CD4-positive, CD25-positive, alpha-beta regulatory T cell (primary cell): Measurements from ENCODE around the gene PNPLA7. TPM values are rescaled to one million over a fixed set of nuclear protein-coding genes. Genes with fewer than 3 reads are reported as not detected.

Experiments
- ATAC-seq, 2 donors: fragments of 150-1000 bp; cut with Tn5 transposase; one replicate each; pipeline ENCODE4 v1.10.0; 2021; ENCODE audit warnings: low read depth in 2 of 2, moderate number of reproducible peaks in 2 of 2, moderate library complexity in 1 of 2
- DNase-seq, 3 donors: peaks; one replicate each; pipeline versions ENCODE4 v3.0.0 to v3.0.0-alpha.2; 2012 to 2022; ENCODE audit warnings: mixed read lengths in 1 of 3
- H3K27ac ChIP-seq: one replicate; pipeline ENCODE4 v1.7.0; 2013; ENCODE audit warnings: mild to moderate bottlenecking, low read length; ENCODE audit not compliant: insufficient read depth, poor library complexity, severe bottlenecking
- H3K27me3 ChIP-seq: one replicate; pipeline ENCODE4 v1.7.0; 2013; ENCODE audit warnings: low read length; ENCODE audit not compliant: control insufficient read depth, insufficient read depth
- H3K36me3 ChIP-seq: one replicate; pipeline ENCODE4 v1.7.0; 2013; ENCODE audit warnings: mild to moderate bottlenecking, low read length, moderate library complexity; ENCODE audit not compliant: control insufficient read depth, insufficient read depth
- H3K4me1 ChIP-seq: 2 replicates; pipeline ENCODE4 v1.7.0; 2013; ENCODE audit warnings: mild to moderate bottlenecking, low read length; ENCODE audit not compliant: insufficient read depth, control insufficient read depth, poor library complexity, severe bottlenecking
- H3K4me3 ChIP-seq: one replicate; pipeline ENCODE4 v1.7.0; 2013; ENCODE audit warnings: low read depth, mild to moderate bottlenecking, low read length, moderate library complexity
- H3K9me3 ChIP-seq, 2 experiments: 1 replicate in 1 of 2; 2 replicates in 1 of 2; pipeline ENCODE4 v1.7.0; 2013; ENCODE audit warnings: low read length in 2 of 2, mild to moderate bottlenecking in 1 of 2, moderate library complexity in 1 of 2; ENCODE audit not compliant: control insufficient read depth in 2 of 2
- H3K27ac Mint-ChIP-seq, 3 donors: one replicate each; pipeline ENCODE4 v1.8.0; 2020 to 2022; ENCODE audit warnings: mild to moderate bottlenecking in 3 of 3, mixed read lengths in 3 of 3, moderate library complexity in 2 of 3
- H3K27me3 Mint-ChIP-seq: one replicate; pipeline ENCODE4 v1.8.0; 2022; ENCODE audit warnings: mild to moderate bottlenecking, mixed read lengths
- H3K36me3 Mint-ChIP-seq: one replicate; pipeline ENCODE4 v1.8.0; 2020; ENCODE audit warnings: mixed read lengths
- H3K4me1 Mint-ChIP-seq, 4 donors: one replicate each; pipeline ENCODE4 v1.8.0; 2020 to 2022; ENCODE audit warnings: mixed read lengths in 4 of 4, mild to moderate bottlenecking in 1 of 4
- H3K4me3 Mint-ChIP-seq, 4 donors: one replicate each; pipeline ENCODE4 v1.8.0; 2020 to 2022; ENCODE audit warnings: mild to moderate bottlenecking in 4 of 4, mixed read lengths in 4 of 4, moderate library complexity in 3 of 4
- H3K9me3 Mint-ChIP-seq, 7 donors: one replicate each; pipeline ENCODE4 v1.8.0; 2020 to 2022; ENCODE audit warnings: mixed read lengths in 7 of 7, mild to moderate bottlenecking in 3 of 7, moderate library complexity in 2 of 7
- polyA plus RNA-seq, 4 donors: library from polyadenylated mRNA; unstranded; fragments of 300-500 nt; fragmentation: Illumina TruSeq; gene quantifications; one replicate each; pipeline ENCODE4 v1.2.3, GENCODE V29; 2021
- total RNA-seq: library from RNA; stranded (reverse); gene quantifications from one replicate; pipeline ENCODE4 v1.2.3, GENCODE V29; 2022

PNPLA7 gene
- total and polyA plus RNA-seq, 5 donors from 2014 or later = 1.4 to 12.4 (median 1.8) TPM

DNA sequence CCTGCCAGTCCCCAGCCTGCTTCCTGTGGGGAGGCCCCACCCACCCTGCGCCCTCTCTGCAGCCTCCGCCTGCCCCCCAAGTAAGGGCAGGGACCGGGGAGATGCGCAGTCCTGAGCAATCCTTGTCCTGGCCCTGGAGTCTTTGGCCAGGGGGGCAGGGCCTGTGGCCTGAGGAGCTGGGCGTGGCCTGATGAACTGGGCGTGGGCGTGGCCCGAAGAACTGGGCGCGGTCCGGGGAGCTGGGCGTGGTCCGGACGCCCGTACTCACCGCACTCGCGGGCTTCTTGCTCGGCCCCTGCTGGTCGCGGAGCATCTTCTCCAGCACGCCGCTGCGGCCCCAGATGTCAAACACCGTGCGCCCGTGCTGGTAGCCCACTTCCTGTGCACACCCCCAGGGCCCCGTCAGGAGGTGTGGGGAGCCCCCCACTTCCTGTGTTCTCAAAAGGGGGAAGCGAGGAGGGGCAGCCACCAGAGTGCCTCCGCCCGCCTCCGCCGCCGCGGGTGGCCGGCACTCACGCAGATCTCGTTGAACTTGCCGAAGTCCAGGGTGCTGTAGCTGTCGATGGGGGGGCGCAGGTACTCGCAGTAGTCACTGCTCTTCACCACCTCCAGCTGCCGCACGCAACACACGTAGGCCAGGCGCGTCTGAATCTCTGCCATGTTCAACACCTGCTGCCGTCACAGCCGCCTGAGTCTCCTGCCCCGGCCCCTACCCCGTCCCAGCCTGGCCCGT lies 88.4 kb downstream of the PNPLA7 start:
- H3K4me3 Mint-ChIP-seq = peak overlapping the region; percentile 87 to 98 (median 88)
- Histone ChIP-seq H3K4me3 (no peak overlapping the region), H3K36me3 (no peaks in the 10 kb centered on the region), H3K9me3 (no peaks in the 10 kb centered on the region), H3K27ac (peak overlapping the region; percentile 94), H3K27me3 (no peaks in the 10 kb centered on the region), H3K4me1 (peaks cover 65% of the 10 kb centered on the region)
- DNase-seq (peak; percentile 77 to 96 (median 94)), ATAC-seq (peak; percentile 78 to 82)
- peaks cover 0 to 38% (median 6%) of the 10 kb centered on the region in 4 donors for H3K4me1 Mint-ChIP-seq
- H3K27ac Mint-ChIP-seq = peak overlapping the region; percentile 95 to 98 (median 97)
- H3K36me3 Mint-ChIP-seq = no peaks in the 10 kb centered on the region
- H3K27me3 Mint-ChIP-seq = no peaks in the 10 kb centered on the region
- peaks cover 0 to 1% (median 0%) of the 10 kb centered on the region in 7 donors for H3K9me3 Mint-ChIP-seq

DNA sequence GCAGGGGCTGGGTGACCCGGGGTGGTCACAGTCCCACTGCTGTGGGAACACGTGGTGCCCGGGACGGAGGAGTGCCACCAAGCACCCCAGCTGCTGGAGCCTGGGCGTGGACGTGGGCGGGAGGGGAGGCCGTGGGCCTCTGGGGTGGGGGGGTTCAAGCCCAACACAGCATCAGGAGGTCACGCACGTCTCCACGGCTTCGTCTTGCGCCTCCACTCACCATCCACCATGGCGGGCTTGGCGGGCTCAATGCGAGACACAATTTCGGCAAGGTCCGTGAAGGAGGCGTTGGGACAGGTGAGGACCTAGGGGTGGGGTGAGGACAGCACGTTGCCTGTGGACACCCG lies 88.9 kb downstream of the PNPLA7 start:
- Histone ChIP-seq H3K9me3 (no peaks in the 10 kb centered on the region), H3K27ac (peak overlapping the region; percentile 94), H3K27me3 (no peaks in the 10 kb centered on the region), H3K4me1 (peaks cover 69% of the 10 kb centered on the region), H3K36me3 (no peaks in the 10 kb centered on the region), H3K4me3 (no peak overlapping the region)
- Mint-ChIP-seq H3K9me3 (peaks cover 0 to 1% (median 0%) of the 10 kb centered on the region in 7 donors), H3K4me1 (peaks cover 0 to 42% (median 6%) of the 10 kb centered on the region in 4 donors), H3K27ac (peak overlapping the region; percentile 86 to 95 (median 87)), H3K4me3 (peak overlapping the region in 3 of 4 donors; percentile 36 to 98 (median 43)), H3K27me3 (no peaks in the 10 kb centered on the region), H3K36me3 (no peaks in the 10 kb centered on the region)
- DNase-seq = no peak
- ATAC-seq = no peak

DNA sequence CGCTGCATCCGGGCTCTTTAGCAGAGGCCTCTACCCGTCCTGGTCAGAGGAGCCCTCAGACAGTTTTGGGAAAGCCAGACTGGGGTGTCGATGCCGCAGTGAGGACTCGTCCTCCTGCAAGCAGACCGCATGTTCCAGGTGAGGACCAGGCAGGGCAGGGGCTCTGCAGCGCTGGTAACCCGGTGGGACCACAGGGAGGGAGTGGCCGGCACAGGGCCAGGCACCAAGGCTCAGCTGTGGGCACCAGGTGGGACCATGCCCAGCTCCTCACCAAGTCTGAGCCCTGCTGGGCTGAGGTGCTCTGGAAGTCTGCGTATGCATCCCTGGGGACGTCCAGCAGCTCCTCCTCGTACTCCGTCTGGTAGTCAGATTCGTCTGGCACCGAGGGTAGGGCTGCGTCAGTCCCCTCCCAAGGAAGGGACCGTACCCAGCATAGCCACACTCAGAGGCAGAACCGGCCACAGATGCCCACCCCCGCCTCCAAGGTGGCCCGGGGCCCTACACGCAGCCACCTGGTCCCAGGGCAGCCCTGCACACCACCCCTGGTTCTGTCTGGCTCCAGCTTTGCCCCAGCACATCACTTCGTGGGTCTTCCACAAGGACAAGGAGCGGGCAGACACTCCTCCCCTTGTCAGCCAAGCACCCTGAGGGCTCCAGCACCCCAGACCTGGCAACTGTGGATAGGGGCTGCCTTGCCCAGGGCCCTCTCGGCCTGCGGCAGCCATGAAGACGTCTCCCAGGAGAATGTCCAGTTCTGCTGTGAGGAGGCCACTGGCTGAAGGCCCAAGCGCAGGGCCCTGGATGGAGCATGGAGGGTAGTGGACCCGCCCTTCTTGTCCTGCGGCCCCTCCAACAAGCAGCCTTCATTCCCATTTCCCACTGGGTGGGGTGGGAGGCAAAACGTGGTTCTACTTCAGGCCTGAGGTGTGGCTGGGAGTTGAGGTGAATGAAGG lies 89.6 kb downstream of the PNPLA7 start:
- H3K4me1 Mint-ChIP-seq = peaks cover 0 to 43% (median 5%) of the 10 kb centered on the region in 4 donors
- H3K4me3 Mint-ChIP-seq = peak overlapping the region; percentile 27 to 98 (median 56)
- DNase-seq = no peak
- peak overlapping the region; percentile 86 to 95 (median 93) for H3K27ac Mint-ChIP-seq
- no peak for ATAC-seq
- H3K27me3 Mint-ChIP-seq = no peaks in the 10 kb centered on the region
- Histone ChIP-seq H3K27ac (peak overlapping the region; percentile 94), H3K27me3 (no peaks in the 10 kb centered on the region), H3K9me3 (no peaks in the 10 kb centered on the region), H3K4me3 (no peak overlapping the region), H3K4me1 (peaks cover 70% of the 10 kb centered on the region), H3K36me3 (no peaks in the 10 kb centered on the region)
- no peaks in the 10 kb centered on the region for H3K36me3 Mint-ChIP-seq
- peaks cover 0 to 1% (median 0%) of the 10 kb centered on the region in 7 donors for H3K9me3 Mint-ChIP-seq

DNA sequence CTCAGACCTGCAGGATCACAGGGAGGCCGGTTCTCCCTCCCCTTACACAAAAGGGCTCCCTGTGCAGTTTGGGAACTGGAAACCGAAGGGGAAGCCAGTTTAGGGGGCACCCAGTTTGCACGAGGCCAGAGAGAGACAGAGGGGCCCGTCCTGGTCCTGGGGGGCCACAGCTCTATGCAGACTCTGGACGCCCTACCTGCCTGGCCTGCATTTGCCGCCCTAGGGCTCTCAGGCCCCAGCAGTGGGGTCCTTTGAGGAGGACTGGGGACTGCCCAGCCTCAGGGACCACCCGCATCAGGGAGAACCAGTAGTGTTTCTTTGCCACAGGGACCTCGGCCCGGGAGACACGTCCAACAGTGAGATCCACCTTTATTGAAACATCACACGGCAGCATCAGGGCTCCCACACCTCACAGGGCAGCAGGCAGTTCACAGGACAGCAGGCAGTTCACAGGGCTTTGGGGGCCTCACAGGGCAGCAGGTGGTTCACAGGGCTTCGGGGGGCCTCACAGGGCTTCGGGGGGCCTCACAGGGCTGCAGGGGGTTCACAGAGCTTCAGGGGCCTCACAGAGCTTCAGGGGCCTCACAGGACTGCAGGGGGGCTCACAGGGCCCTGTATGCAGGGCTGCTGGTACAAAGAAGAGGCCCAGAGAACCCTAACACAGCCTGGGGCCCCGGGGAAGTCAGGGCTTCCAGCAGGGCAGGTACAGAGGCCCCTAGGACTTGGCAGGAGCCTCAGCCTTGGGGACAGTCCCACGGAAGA lies 90.4 kb downstream of the PNPLA7 start:
- peaks cover 79% of the 10 kb centered on the region for H3K4me1 ChIP-seq
- H3K36me3 Mint-ChIP-seq = no peaks in the 10 kb centered on the region

DNA sequence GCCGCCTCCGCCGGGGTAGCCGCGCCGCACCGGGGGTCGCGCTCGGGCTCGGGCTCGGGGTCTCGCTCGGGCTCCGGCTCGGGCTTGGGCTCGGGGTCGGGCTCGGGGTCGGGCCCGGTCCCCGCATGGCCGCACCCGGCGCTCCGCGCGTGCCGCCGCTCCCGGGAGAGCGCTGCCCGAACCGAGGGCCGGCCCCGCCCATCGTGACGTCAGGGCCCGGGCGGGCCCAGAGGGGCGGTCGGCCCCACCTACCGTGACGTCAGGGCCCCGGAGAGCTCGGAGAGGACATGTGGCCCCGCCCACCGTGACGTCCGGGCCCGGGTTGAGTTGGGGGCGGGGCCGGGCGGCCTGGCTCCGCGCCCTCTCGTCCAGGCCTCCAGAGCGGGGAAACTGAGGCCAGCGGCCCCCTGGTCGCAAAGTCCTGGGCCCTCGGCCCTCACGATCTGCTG lies 91.0 kb downstream of the PNPLA7 start, which contains the start of gene NSMF:
TSS of gene NSMF (minus strand) at position 183 of the 449 bp plus-strand sequence. CDS start 232 bp downstream, outside the sequence.
- H3K36me3 ChIP-seq = no peaks in the 10 kb centered on the region
- Mint-ChIP-seq H3K27me3 (no peaks in the 10 kb centered on the region), H3K4me3 (peak within 1 kb of the TSS; percentile 27 to 84 (median 70)), H3K9me3 (peaks cover 0 to 1% (median 0%) of the 10 kb centered on the region in 7 donors), H3K27ac (peak within 1 kb of the TSS; percentile 60 to 95 (median 93)), H3K36me3 (no peaks in the 10 kb centered on the region), H3K4me1 (peaks cover 0 to 52% (median 5%) of the 10 kb centered on the region in 4 donors)
- H3K27me3 ChIP-seq = no peaks in the 10 kb centered on the region
- DNase-seq = peak; percentile 90 to 95 (median 91)
- H3K27ac ChIP-seq = peak within 1 kb of the TSS; percentile 86
- H3K4me3 ChIP-seq = peak within 1 kb of the TSS; percentile 32
- H3K9me3 ChIP-seq = no peaks in the 10 kb centered on the region
- peaks cover 85% of the 10 kb centered on the region for H3K4me1 ChIP-seq
- ATAC-seq = peak; percentile 63 to 75

More for the DNA sequence above, 90.4 kb downstream of the PNPLA7 start:
- H3K27ac Mint-ChIP-seq = peak overlapping the region; percentile 60 to 95 (median 93)
- no peak for DNase-seq
- H3K9me3 ChIP-seq = no peaks in the 10 kb centered on the region
- H3K27ac ChIP-seq = peak overlapping the region; percentile 86
- ATAC-seq = no peak
- H3K4me1 Mint-ChIP-seq = peaks cover 0 to 46% (median 5%) of the 10 kb centered on the region in 4 donors
- H3K27me3 ChIP-seq = no peaks in the 10 kb centered on the region
- peak overlapping the region; percentile 27 to 77 (median 70) for H3K4me3 Mint-ChIP-seq
- H3K27me3 Mint-ChIP-seq = no peaks in the 10 kb centered on the region
- H3K9me3 Mint-ChIP-seq = peaks cover 0 to 1% (median 0%) of the 10 kb centered on the region in 7 donors
- H3K4me3 ChIP-seq = peak overlapping the region; percentile 32
- H3K36me3 ChIP-seq = no peaks in the 10 kb centered on the region

DNA sequence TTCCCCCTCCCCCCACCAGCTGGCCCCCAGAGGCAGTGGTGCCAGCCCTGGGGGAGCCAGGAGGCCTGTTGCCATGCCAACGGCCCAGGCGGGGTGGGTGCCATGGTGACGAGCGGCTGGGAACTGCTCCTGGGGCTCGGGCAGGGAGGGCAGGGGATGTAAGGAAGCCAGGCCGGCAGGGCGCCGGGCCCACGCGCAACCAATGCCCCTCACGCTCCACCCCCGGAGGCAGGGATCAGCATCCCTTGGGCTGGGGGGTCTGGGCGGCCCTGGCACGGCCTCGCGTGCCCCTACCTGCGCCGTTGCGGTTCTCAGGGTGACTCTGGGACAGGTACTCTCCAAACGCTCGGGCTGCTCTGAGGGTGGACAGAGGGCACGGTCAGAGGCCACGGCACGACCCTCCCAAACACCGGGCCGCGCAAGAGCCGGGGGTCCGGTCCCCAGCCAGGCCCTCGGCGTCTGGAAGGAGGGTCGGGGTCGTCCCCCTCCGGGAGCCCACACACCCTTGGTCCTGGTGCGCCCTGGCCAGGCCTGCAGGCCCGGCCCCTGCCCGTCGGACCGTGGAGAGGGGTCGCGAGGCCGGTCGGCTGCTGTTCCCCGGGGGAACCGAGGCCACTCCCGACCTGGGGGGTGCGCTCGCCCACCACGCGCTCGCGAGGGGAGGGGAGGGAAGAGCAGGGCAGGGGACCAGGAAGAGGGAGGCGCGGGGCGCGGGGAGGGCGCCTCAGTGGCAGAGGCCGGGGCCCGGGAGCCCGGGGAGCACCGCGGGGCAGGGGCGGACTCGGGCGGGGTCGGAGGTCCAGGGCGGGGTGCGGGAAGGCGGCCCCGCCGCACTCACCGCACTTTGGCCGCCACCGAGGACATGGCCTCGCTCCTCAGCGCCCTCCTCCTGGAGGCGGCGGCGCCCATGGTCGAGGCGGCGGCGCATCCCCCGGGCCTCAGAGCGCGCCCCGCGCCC lies 91.7 kb downstream of the PNPLA7 start:
- Histone ChIP-seq H3K27ac (peak overlapping the region; percentile 60), H3K9me3 (no peaks in the 10 kb centered on the region), H3K4me1 (peaks cover 87% of the 10 kb centered on the region), H3K4me3 (no peak overlapping the region), H3K27me3 (no peaks in the 10 kb centered on the region), H3K36me3 (no peaks in the 10 kb centered on the region)
- peak in 1 of 3 donors; percentile 25 for DNase-seq
- Mint-ChIP-seq H3K4me1 (peaks cover 0 to 53% (median 5%) of the 10 kb centered on the region in 4 donors), H3K9me3 (peaks cover 0 to 1% (median 0%) of the 10 kb centered on the region in 7 donors), H3K27me3 (no peaks in the 10 kb centered on the region), H3K27ac (no peak overlapping the region), H3K4me3 (peak overlapping the region in 1 of 4 donors; percentile 84), H3K36me3 (no peaks in the 10 kb centered on the region)
- peak; percentile 0 to 3 for ATAC-seq
